ENCODE measurements around the gene PLCD1. TPM values are rescaled to one million over a fixed set of nuclear protein-coding genes. Genes with fewer than 3 reads are reported as not detected.
A peak's percentile ranks its signal among the peaks of the same experiment; 100 is the strongest.

The PLCD1 gene
- total and polyA plus RNA-seq, 2 experiments from 2014 or later: 18.8 to 21.4 TPM

DNA sequence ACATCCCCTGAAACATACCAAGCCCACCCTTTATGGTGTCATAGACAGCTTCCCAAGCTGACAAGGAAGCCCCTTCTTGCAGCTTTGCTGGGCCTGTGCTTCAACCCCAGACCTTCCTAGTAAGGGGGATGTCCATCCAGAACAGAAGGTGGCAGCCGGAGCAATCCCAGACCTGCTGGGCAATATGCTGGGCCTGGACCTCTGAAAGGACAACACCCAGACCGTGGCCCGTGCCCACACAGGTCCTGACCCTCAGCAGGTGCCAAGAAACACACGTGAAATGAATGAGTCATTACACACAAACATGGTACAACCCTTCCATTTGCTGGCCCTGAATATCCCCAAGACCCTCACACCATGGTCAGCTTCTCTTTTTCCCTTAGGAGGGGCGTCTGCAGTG is 58.6 kb downstream of the PLCD1 start:
- peaks cover 1% of the 10 kb centered on the region; the same call in 1 of the 2 replicates for H3K36me3 ChIP-seq (ENCODE audit: low read depth)
- 96 to 99% methylated on average over 5 of the region's 5 CpGs for WGBS, 2 experiments (ENCODE audit: low coverage in 1 of 2, low lambda C conversion rate in 2 of 2, missing lambda C conversion rate in 2 of 2)
- H3K4me1 ChIP-seq (ENCODE audit: insufficient read depth): no peaks in the 10 kb centered on the region
- H3K4me3 ChIP-seq: no peak overlapping the region
- no peak overlapping the region for H3K9ac ChIP-seq
- H4K20me1 ChIP-seq (ENCODE audit: insufficient read depth): no peaks in the 10 kb centered on the region
- H3F3A ChIP-seq (ENCODE audit: insufficient read depth): no peaks in the 10 kb centered on the region
- H3K27ac ChIP-seq: no peak overlapping the region
- in situ Hi-C loops (cut with MboI): loop anchor here (10.0 kb wide), 1 partner anchor 116 kb away; no protein-coding TSS in a partner anchor
- DNase-seq: no peak
- H3K79me2 ChIP-seq (ENCODE audit: insufficient read depth): no peaks in the 10 kb centered on the region
- no peaks in the 10 kb centered on the region for H3K9me3 ChIP-seq (ENCODE audit: low read depth)
- H3K9me2 ChIP-seq (ENCODE audit: insufficient read depth): no peaks in the 10 kb centered on the region
- no peak overlapping the region for H2AFZ ChIP-seq
- TF ChIP-seq EZH2phosphoT487 (IDR thresholded peaks at IDR 0.05; ENCODE audit: insufficient read depth, low read depth): no peak
- TF ChIP-seq EZH2 (IDR thresholded peaks at IDR 0.05; ENCODE audit: insufficient read depth, poor library complexity, severe bottlenecking): no peak
- no peak overlapping the region for H3K4me2 ChIP-seq (ENCODE audit: unreplicated experiment)
- no peaks in the 10 kb centered on the region for H3K27me3 ChIP-seq (replicated peaks; ENCODE audit: insufficient read depth)

DNA sequence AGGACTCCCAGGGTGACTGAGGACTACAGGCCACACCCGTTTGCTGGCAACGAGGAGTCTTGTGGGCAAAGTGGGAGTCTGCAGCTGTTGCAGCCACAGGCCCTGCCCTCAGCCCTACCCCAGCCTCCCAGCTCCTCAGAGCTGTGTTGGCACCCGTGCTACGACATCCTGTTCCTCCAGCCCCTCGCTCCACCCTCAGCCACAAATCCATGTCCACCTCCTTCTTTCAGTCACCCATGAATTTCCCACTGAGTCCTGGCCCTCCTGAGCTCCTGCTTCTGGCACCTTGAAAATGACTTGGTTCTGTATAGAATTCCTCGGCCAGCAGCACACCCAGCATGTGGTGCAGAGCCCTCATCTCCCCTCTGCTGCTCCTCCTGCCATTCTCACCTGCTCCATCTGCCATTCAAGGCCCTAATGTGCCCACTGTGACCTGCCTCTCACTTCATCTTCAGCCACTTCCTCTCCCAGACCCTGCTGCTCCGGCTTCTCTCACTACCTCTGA is 59.8 kb downstream of the PLCD1 start:
- in situ Hi-C loops (cut with MboI): loop anchor here (10.0 kb wide), 1 partner anchor 115 kb away; no protein-coding TSS in a partner anchor
- no peaks in the 10 kb centered on the region for H3K27me3 ChIP-seq (replicated peaks; ENCODE audit: insufficient read depth)
- 72 to 91% methylated on average over 5 to 7 of the region's 7 CpGs for WGBS, 2 experiments (ENCODE audit: low coverage in 1 of 2, low lambda C conversion rate in 2 of 2, missing lambda C conversion rate in 2 of 2)
- H3K79me2 ChIP-seq (ENCODE audit: insufficient read depth): no peaks in the 10 kb centered on the region
- H3K36me3 ChIP-seq (ENCODE audit: low read depth): no peaks in the 10 kb centered on the region
- TF ChIP-seq EZH2phosphoT487 (IDR thresholded peaks at IDR 0.05; ENCODE audit: insufficient read depth, low read depth) (no peak), EZH2 (IDR thresholded peaks at IDR 0.05; ENCODE audit: insufficient read depth, poor library complexity, severe bottlenecking) (no peak)
- no peak overlapping the region for H3K4me2 ChIP-seq (ENCODE audit: unreplicated experiment)
- H3F3A ChIP-seq (ENCODE audit: insufficient read depth): no peaks in the 10 kb centered on the region
- H3K4me3 ChIP-seq: no peak overlapping the region
- DNase-seq: no peak
- H3K27ac ChIP-seq: no peak overlapping the region
- no peak overlapping the region for H2AFZ ChIP-seq
- no peak overlapping the region for H3K9ac ChIP-seq
- no peaks in the 10 kb centered on the region for H3K9me3 ChIP-seq (ENCODE audit: low read depth)
- H3K4me1 ChIP-seq (ENCODE audit: insufficient read depth): no peaks in the 10 kb centered on the region
- no peaks in the 10 kb centered on the region for H4K20me1 ChIP-seq (ENCODE audit: insufficient read depth)
- H3K9me2 ChIP-seq (ENCODE audit: insufficient read depth): no peaks in the 10 kb centered on the region

DNA sequence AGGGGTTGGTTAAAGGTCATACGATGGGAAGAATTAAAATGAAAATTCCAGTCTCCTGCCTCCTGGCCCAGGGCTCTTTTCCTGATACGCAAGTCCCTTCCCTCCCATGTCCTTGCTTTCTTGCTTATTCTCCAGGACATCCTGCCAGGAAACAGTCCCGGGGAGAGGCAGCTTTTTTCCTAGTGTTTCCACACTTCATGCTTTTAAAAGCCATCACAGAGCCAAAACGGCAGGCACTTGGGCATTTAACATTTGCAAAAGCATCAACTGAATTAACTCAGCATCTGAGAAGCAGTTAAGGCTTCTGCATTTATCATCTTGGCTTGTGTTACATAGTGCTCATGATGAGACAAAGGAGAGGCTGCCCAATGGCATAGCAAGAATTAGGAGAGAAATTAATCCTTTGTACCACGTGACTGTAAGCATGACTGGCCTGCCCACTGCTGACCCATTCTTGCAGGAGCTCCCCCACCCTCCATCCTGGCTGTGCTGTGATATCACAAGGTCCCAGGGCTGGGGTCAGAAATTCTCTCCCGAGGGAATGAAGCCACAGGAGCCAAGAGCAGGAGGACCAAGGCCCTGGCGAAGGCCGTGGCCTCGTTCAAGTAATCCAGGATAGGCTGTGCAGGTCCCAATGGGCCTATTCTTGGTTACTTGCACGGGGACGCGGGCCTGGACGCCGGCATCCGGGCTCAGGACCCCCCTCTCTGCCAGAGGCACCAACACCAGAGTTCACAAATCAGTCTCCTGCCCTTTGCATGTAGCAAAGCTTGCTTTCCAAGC is 60.4 kb downstream of the PLCD1 start:
- Histone ChIP-seq H3K36me3 (ENCODE audit: low read depth) (no peaks in the 10 kb centered on the region), H3K27me3 (replicated peaks; ENCODE audit: insufficient read depth) (no peaks in the 10 kb centered on the region), H3K9me2 (ENCODE audit: insufficient read depth) (no peaks in the 10 kb centered on the region), H3K4me2 (ENCODE audit: unreplicated experiment) (no peak overlapping the region), H3K4me3 (no peak overlapping the region), H3K27ac (no peak overlapping the region), H3K79me2 (ENCODE audit: insufficient read depth) (no peaks in the 10 kb centered on the region), H2AFZ (no peak overlapping the region), H3K9me3 (ENCODE audit: low read depth) (no peaks in the 10 kb centered on the region), H3K4me1 (ENCODE audit: insufficient read depth) (no peaks in the 10 kb centered on the region), H3K9ac (no peak overlapping the region), H3F3A (ENCODE audit: insufficient read depth) (no peaks in the 10 kb centered on the region), H4K20me1 (ENCODE audit: insufficient read depth) (no peaks in the 10 kb centered on the region)
- peak; percentile 23 for DNase-seq
- in situ Hi-C loops (cut with MboI): no loop called here
- 64 to 66% methylated on average over 15 of the region's 15 CpGs for WGBS, 2 experiments (ENCODE audit: low coverage in 1 of 2, low lambda C conversion rate in 2 of 2, missing lambda C conversion rate in 2 of 2)
- TF ChIP-seq EZH2phosphoT487 (IDR thresholded peaks at IDR 0.05; ENCODE audit: insufficient read depth, low read depth) (no peak), EZH2 (IDR thresholded peaks at IDR 0.05; ENCODE audit: insufficient read depth, poor library complexity, severe bottlenecking) (no peak)

DNA sequence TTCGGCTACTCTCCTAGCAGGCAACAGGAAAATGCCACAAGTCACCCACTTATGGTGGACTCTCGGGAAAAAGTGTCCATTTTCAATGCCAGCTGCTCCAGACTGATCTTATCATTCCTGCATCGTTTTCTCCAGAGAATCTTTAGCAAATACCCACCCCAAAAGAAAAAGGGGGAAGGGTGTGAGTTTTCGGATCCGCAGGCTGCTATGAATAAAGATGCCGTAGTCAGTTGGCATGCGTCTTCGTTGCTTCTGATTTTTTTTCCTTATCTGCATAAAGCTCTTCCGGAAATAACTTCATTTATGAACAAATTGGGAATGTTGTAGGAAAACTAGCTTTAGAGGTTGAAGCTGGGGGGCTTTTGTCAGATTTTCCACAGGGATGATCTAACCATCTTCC is 61.2 kb downstream of the PLCD1 start:
- DNase-seq: no peak
- Histone ChIP-seq H4K20me1 (ENCODE audit: insufficient read depth) (no peaks in the 10 kb centered on the region), H3K4me3 (no peak overlapping the region), H3F3A (ENCODE audit: insufficient read depth) (no peaks in the 10 kb centered on the region), H3K9me2 (ENCODE audit: insufficient read depth) (no peaks in the 10 kb centered on the region), H3K9me3 (ENCODE audit: low read depth) (no peaks in the 10 kb centered on the region), H2AFZ (no peak overlapping the region), H3K27me3 (replicated peaks; ENCODE audit: insufficient read depth) (no peaks in the 10 kb centered on the region), H3K4me2 (ENCODE audit: unreplicated experiment) (no peak overlapping the region), H3K79me2 (ENCODE audit: insufficient read depth) (no peaks in the 10 kb centered on the region), H3K4me1 (ENCODE audit: insufficient read depth) (peaks cover 1% of the 10 kb centered on the region), H3K27ac (no peak overlapping the region), H3K9ac (no peak overlapping the region), H3K36me3 (ENCODE audit: low read depth) (no peaks in the 10 kb centered on the region)
- TF ChIP-seq EZH2phosphoT487 (IDR thresholded peaks at IDR 0.05; ENCODE audit: insufficient read depth, low read depth): no peak
- TF ChIP-seq EZH2 (IDR thresholded peaks at IDR 0.05; ENCODE audit: insufficient read depth, poor library complexity, severe bottlenecking): no peak
- WGBS, 2 experiments (ENCODE audit: low coverage in 1 of 2, low lambda C conversion rate in 2 of 2, missing lambda C conversion rate in 2 of 2): 94 to 96% methylated on average over 9 of the region's 9 CpGs
- in situ Hi-C loops (cut with MboI): no loop called here

Measured in GM23248 (cell line).